HEK293 (cell line): ENCODE results near the gene SFMBT2.
A peak's percentile ranks its signal among the peaks of the same experiment; 100 is the strongest.

Experiments used
- SALL2 ChIP-seq: fragments of 450-650 bp; formaldehyde crosslinking; IDR thresholded peaks from 2 replicates; pipeline ENCODE4 v1.5.0; 2017; ENCODE audit warnings: missing biosample characterization, mild to moderate bottlenecking, missing genetic modification characterization, borderline replicate concordance
- SP3 ChIP-seq: fragments of 450-650 bp; formaldehyde crosslinking; IDR thresholded peaks from 2 replicates; pipeline ENCODE4 v1.5.1; 2016; ENCODE audit warnings: missing biosample characterization, missing genetic modification characterization
- TCF7L2 ChIP-seq: IDR thresholded peaks from 2 replicates; pipeline ENCODE4 v1.6.1; 2011; ENCODE audit warnings: low read depth, mild to moderate bottlenecking, inconsistent platforms, low read length, moderate library complexity, borderline replicate concordance
- ZFP37 ChIP-seq: fragments of 450-650 bp; formaldehyde crosslinking; IDR thresholded peaks from 2 replicates; pipeline ENCODE4 v1.5.1; 2016; ENCODE audit warnings: missing biosample characterization, missing genetic modification characterization
- ZNF10 ChIP-seq: fragments of 450-650 bp; formaldehyde crosslinking; IDR thresholded peaks from 2 replicates; pipeline ENCODE4 v1.5.1; 2017; ENCODE audit warnings: missing biosample characterization, missing genetic modification characterization
- ZNF121 ChIP-seq: fragments of 450-650 bp; formaldehyde crosslinking; IDR thresholded peaks from 2 replicates; pipeline ENCODE4 v1.5.1; 2016; ENCODE audit warnings: missing biosample characterization, missing genetic modification characterization
- ZNF19 ChIP-seq: fragments of 450-650 bp; formaldehyde crosslinking; IDR thresholded peaks from 2 replicates; pipeline ENCODE4; 2016; ENCODE audit warnings: missing biosample characterization, missing genetic modification characterization, low read depth
- ZNF221 ChIP-seq: fragments of 450-650 bp; formaldehyde crosslinking; IDR thresholded peaks from 2 replicates; pipeline ENCODE4 v1.5.1; 2017; ENCODE audit warnings: missing biosample characterization, missing genetic modification characterization, borderline replicate concordance
- ZNF311 ChIP-seq: fragments of 450-650 bp; formaldehyde crosslinking; IDR thresholded peaks from 2 replicates; pipeline ENCODE4 v1.5.1; 2017; ENCODE audit warnings: missing biosample characterization, missing genetic modification characterization, borderline replicate concordance
- ZNF324 ChIP-seq: fragments of 450-650 bp; formaldehyde crosslinking; IDR thresholded peaks from 2 replicates; pipeline ENCODE4 v1.5.1; 2016; ENCODE audit warnings: missing biosample characterization, missing genetic modification characterization
- ZNF335 ChIP-seq: fragments of 450-650 bp; formaldehyde crosslinking; conservative IDR thresholded peaks from 2 replicates; pipeline ENCODE4 v1.5.1; 2016; ENCODE audit warnings: missing biosample characterization, missing genetic modification characterization
- ZNF37A ChIP-seq: fragments of 450-650 bp; IDR thresholded peaks from 2 replicates; pipeline ENCODE4 v1.5.1; 2018; ENCODE audit warnings: missing biosample characterization, missing genetic modification characterization
- ZNF423 ChIP-seq: fragments of 450-650 bp; formaldehyde crosslinking; IDR thresholded peaks from 2 replicates; pipeline ENCODE4 v1.5.1; 2016; ENCODE audit warnings: missing biosample characterization, missing genetic modification characterization
- ZNF776 ChIP-seq: fragments of 450-650 bp; formaldehyde crosslinking; IDR thresholded peaks from 2 replicates; pipeline ENCODE4 v1.5.0; 2017; ENCODE audit warnings: missing biosample characterization, missing genetic modification characterization, borderline replicate concordance
- ZSCAN30 ChIP-seq: fragments of 450-650 bp; IDR thresholded peaks from 2 replicates; pipeline ENCODE4 v1.5.1; 2018; ENCODE audit warnings: missing biosample characterization, mild to moderate bottlenecking, missing genetic modification characterization, moderate library complexity
- TF ChIP-seq, protein P1 (sequence below): fragments of 450-650 bp; formaldehyde crosslinking; IDR thresholded peaks from 2 replicates; pipeline ENCODE4 v1.5.1; 2016; ENCODE audit warnings: missing biosample characterization, missing genetic modification characterization
- TF ChIP-seq, protein P2 (sequence below): fragments of 450-650 bp; formaldehyde crosslinking; IDR thresholded peaks from 2 replicates; pipeline ENCODE4 v1.5.1; 2016; ENCODE audit warnings: missing biosample characterization, missing genetic modification characterization
- TF ChIP-seq, protein P3 (sequence below): fragments of 450-650 bp; formaldehyde crosslinking; IDR thresholded peaks from 2 replicates; pipeline ENCODE4 v1.5.1; 2016; ENCODE audit warnings: missing biosample characterization, missing genetic modification characterization, low read depth
- TF ChIP-seq, protein P4 (sequence below): fragments of 450-650 bp; formaldehyde crosslinking; IDR thresholded peaks from 2 replicates; pipeline ENCODE4 v1.5.1; 2016; ENCODE audit warnings: missing biosample characterization, missing genetic modification characterization
- TF ChIP-seq, protein P5 (sequence below): fragments of 450-650 bp; formaldehyde crosslinking; IDR thresholded peaks from 2 replicates; pipeline ENCODE4 v1.5.1; 2016; ENCODE audit warnings: missing biosample characterization, missing genetic modification characterization
- TF ChIP-seq, protein P6 (sequence below): fragments of 450-650 bp; formaldehyde crosslinking; conservative IDR thresholded peaks from 2 replicates; pipeline ENCODE4 v1.5.1; 2016; ENCODE audit warnings: low read depth, missing biosample characterization, missing genetic modification characterization
- TF ChIP-seq, protein P7 (sequence below): fragments of 450-650 bp; formaldehyde crosslinking; IDR thresholded peaks from 2 replicates; pipeline ENCODE4 v1.5.1; 2016; ENCODE audit warnings: missing biosample characterization, missing genetic modification characterization

SFMBT2 gene

DNA sequence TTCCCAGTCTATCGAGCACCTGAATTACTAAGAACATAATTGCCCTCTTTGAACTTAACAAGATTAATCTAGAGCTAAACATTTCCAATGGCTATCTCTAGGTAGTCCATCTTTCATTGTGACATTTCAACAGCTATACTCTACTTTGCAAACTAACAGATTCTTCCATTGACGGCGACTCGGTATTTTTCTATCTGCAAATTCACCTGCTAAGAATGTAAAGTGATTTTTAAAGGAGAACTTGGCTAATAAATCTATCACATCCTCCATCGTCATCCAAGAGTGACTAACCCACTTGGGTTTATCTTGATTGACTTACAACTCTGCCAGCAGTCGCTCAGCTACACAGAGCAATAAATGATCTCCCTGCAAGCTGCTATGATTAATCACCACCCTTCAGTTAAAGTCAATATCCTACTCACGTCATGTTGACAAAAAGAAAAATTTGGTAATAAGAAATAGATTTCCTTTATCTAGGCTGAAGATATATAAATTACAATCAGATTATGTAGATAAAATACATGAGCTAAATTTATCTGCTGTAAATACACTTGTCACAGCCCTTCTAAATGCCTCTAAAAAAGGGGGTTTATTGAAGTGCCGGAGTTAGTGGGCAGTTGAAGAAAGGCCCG lies 99.5 kb downstream of the SFMBT2 start (continued):
- TF ChIP-seq ZSCAN30 = peak; percentile 91
- TF ChIP-seq, protein P1, sequence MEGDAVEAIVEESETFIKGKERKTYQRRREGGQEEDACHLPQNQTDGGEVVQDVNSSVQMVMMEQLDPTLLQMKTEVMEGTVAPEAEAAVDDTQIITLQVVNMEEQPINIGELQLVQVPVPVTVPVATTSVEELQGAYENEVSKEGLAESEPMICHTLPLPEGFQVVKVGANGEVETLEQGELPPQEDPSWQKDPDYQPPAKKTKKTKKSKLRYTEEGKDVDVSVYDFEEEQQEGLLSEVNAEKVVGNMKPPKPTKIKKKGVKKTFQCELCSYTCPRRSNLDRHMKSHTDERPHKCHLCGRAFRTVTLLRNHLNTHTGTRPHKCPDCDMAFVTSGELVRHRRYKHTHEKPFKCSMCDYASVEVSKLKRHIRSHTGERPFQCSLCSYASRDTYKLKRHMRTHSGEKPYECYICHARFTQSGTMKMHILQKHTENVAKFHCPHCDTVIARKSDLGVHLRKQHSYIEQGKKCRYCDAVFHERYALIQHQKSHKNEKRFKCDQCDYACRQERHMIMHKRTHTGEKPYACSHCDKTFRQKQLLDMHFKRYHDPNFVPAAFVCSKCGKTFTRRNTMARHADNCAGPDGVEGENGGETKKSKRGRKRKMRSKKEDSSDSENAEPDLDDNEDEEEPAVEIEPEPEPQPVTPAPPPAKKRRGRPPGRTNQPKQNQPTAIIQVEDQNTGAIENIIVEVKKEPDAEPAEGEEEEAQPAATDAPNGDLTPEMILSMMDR (tag by site-specific recombination) = no peak
- no peak for TF ChIP-seq ZNF221
- TF ChIP-seq ZNF19 (tag by site-specific recombination) = 0 out of 2 replicates have a peak, but pooled peaks have one; percentile 17
- peak; percentile 68; the same call in 1 of the 2 replicates for TF ChIP-seq ZNF324 (tag by site-specific recombination)
- TF ChIP-seq SALL2 (tag by site-specific recombination) = no peak
- TF ChIP-seq ZNF37A (tag by site-specific recombination) = no peak
- peak; percentile 50 for TF ChIP-seq SP3 (tag by site-specific recombination)
- no peak for TF ChIP-seq ZNF335 (tag by site-specific recombination)
- TF ChIP-seq, protein P2, sequence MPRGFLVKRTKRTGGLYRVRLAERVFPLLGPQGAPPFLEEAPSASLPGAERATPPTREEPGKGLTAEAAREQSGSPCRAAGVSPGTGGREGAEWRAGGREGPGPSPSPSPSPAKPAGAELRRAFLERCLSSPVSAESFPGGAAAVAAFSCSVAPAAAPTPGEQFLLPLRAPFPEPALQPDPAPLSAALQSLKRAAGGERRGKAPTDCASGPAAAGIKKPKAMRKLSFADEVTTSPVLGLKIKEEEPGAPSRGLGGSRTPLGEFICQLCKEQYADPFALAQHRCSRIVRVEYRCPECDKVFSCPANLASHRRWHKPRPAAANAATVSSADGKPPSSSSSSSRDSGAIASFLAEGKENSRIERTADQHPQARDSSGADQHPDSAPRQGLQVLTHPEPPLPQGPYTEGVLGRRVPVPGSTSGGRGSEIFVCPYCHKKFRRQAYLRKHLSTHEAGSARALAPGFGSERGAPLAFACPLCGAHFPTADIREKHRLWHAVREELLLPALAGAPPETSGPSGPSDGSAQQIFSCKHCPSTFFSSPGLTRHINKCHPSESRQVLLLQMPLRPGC (tag by site-specific recombination) = peak; percentile 98
- peak; percentile 71; the same call in 1 of the 2 replicates for TF ChIP-seq ZFP37 (tag by site-specific recombination)
- TF ChIP-seq ZNF423 = no peak
- TF ChIP-seq, protein P3, sequence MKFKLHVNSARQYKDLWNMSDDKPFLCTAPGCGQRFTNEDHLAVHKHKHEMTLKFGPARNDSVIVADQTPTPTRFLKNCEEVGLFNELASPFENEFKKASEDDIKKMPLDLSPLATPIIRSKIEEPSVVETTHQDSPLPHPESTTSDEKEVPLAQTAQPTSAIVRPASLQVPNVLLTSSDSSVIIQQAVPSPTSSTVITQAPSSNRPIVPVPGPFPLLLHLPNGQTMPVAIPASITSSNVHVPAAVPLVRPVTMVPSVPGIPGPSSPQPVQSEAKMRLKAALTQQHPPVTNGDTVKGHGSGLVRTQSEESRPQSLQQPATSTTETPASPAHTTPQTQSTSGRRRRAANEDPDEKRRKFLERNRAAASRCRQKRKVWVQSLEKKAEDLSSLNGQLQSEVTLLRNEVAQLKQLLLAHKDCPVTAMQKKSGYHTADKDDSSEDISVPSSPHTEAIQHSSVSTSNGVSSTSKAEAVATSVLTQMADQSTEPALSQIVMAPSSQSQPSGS (tag by site-specific recombination) = peak; percentile 78
- TF ChIP-seq, protein P4, sequence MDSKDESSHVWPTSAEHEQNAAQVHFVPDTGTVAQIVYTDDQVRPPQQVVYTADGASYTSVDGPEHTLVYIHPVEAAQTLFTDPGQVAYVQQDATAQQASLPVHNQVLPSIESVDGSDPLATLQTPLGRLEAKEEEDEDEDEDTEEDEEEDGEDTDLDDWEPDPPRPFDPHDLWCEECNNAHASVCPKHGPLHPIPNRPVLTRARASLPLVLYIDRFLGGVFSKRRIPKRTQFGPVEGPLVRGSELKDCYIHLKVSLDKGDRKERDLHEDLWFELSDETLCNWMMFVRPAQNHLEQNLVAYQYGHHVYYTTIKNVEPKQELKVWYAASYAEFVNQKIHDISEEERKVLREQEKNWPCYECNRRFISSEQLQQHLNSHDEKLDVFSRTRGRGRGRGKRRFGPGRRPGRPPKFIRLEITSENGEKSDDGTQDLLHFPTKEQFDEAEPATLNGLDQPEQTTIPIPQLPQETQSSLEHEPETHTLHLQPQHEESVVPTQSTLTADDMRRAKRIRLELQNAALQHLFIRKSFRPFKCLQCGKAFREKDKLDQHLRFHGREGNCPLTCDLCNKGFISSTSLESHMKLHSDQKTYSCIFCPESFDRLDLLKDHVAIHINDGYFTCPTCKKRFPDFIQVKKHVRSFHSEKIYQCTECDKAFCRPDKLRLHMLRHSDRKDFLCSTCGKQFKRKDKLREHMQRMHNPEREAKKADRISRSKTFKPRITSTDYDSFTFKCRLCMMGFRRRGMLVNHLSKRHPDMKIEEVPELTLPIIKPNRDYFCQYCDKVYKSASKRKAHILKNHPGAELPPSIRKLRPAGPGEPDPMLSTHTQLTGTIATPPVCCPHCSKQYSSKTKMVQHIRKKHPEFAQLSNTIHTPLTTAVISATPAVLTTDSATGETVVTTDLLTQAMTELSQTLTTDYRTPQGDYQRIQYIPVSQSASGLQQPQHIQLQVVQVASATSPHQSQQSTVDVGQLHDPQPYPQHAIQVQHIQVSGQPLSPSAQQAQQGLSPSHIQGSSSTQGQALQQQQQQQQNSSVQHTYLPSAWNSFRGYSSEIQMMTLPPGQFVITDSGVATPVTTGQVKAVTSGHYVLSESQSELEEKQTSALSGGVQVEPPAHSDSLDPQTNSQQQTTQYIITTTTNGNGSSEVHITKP (tag by site-specific recombination) = peak; percentile 59
- no peak for TF ChIP-seq ZNF776
- peak; percentile 97 for TF ChIP-seq TCF7L2
- TF ChIP-seq, protein P5, sequence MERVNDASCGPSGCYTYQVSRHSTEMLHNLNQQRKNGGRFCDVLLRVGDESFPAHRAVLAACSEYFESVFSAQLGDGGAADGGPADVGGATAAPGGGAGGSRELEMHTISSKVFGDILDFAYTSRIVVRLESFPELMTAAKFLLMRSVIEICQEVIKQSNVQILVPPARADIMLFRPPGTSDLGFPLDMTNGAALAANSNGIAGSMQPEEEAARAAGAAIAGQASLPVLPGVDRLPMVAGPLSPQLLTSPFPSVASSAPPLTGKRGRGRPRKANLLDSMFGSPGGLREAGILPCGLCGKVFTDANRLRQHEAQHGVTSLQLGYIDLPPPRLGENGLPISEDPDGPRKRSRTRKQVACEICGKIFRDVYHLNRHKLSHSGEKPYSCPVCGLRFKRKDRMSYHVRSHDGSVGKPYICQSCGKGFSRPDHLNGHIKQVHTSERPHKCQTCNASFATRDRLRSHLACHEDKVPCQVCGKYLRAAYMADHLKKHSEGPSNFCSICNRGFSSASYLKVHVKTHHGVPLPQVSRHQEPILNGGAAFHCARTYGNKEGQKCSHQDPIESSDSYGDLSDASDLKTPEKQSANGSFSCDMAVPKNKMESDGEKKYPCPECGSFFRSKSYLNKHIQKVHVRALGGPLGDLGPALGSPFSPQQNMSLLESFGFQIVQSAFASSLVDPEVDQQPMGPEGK = peak; percentile 35
- no peak for TF ChIP-seq ZNF311 (tag by site-specific recombination)
- TF ChIP-seq ZNF121 (tag by site-specific recombination) = no peak
- peak; percentile 87 for TF ChIP-seq ZNF10 (tag by site-specific recombination)
- TF ChIP-seq, protein P6, sequence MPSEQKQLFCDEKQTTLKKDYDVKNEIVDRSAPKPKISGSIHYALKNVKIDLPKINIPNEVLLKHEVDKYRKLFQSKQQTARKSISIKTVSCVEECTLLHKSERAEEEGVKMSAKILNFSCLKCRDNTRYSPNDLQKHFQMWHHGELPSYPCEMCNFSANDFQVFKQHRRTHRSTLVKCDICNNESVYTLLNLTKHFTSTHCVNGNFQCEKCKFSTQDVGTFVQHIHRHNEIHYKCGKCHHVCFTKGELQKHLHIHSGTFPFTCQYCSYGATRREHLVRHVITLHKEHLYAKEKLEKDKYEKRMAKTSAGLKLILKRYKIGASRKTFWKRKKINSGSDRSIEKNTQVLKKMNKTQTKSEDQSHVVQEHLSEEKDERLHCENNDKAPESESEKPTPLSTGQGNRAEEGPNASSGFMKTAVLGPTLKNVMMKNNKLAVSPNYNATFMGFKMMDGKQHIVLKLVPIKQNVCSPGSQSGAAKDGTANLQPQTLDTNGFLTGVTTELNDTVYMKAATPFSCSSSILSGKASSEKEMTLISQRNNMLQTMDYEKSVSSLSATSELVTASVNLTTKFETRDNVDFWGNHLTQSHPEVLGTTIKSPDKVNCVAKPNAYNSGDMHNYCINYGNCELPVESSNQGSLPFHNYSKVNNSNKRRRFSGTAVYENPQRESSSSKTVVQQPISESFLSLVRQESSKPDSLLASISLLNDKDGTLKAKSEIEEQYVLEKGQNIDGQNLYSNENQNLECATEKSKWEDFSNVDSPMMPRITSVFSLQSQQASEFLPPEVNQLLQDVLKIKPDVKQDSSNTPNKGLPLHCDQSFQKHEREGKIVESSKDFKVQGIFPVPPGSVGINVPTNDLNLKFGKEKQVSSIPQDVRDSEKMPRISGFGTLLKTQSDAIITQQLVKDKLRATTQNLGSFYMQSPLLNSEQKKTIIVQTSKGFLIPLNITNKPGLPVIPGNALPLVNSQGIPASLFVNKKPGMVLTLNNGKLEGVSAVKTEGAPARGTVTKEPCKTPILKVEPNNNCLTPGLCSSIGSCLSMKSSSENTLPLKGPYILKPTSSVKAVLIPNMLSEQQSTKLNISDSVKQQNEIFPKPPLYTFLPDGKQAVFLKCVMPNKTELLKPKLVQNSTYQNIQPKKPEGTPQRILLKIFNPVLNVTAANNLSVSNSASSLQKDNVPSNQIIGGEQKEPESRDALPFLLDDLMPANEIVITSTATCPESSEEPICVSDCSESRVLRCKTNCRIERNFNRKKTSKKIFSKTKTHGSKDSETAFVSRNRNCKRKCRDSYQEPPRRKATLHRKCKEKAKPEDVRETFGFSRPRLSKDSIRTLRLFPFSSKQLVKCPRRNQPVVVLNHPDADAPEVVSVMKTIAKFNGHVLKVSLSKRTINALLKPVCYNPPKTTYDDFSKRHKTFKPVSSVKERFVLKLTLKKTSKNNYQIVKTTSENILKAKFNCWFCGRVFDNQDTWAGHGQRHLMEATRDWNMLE (tag by site-specific recombination) = no peak; the same call in 1 of the 2 replicates
- TF ChIP-seq, protein P7, sequence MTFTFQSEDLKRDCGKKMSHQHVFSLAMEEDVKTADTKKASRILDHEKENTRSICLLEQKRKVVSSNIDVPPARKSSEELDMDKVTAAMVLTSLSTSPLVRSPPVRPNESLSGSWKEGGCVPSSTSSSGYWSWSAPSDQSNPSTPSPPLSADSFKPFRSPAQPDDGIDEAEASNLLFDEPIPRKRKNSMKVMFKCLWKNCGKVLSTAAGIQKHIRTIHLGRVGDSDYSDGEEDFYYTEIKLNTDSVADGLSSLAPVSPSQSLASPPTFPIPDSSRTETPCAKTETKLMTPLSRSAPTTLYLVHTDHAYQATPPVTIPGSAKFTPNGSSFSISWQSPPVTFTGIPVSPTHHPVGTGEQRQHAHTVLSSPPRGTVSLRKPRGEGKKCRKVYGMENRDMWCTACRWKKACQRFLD = no peak
